AG04450 (cell line): ENCODE data around the gene TIRAP. TPM values are rescaled to one million over a fixed set of nuclear protein-coding genes. Genes with fewer than 3 reads are reported as not detected.
"Not testable (repeated sequence)": the region's sequence is repeated elsewhere in the genome, so short reads cannot be mapped to it uniquely, and the experiment has no call there.

Source experiments
- CTCF ChIA-PET: fragments of 300-600, 350-600 bp; formaldehyde crosslinking; extraction: SDS; loops from one replicate; lab custom pipeline; 2022; ENCODE audit warnings: antibody characterized with exemption, inconsistent platforms; lab: Charles Lee
- POLR2A ChIA-PET: fragments of 350-600 bp; formaldehyde crosslinking; extraction: SDS; loops from one replicate; lab custom pipeline; 2021; ENCODE audit warnings: antibody characterized with exemption, inconsistent platforms; lab: Yijun Ruan, JAX
- DNase-seq: peaks from one replicate; pipeline ENCODE4 v3.0.0-alpha.2; 2011; ENCODE audit warnings: low read depth, low spot score
- H3K27ac ChIP-seq: one replicate; pipeline ENCODE4 v1.5.1; 2012; ENCODE audit warnings: low read depth, low read length, control low read depth
- H3K27me3 ChIP-seq: one replicate; pipeline ENCODE4 v1.6.0; 2012; ENCODE audit warnings: low read length; ENCODE audit not compliant: control insufficient read depth, insufficient read depth
- H3K4me3 ChIP-seq: 2 replicates; pipeline ENCODE4 v1.5.1; 2011; ENCODE audit warnings: mild to moderate bottlenecking, low read depth, low read length, control low read depth
- H3K9me3 ChIP-seq: 2 replicates; pipeline ENCODE4 v1.5.1; 2012; ENCODE audit warnings: low read length; ENCODE audit not compliant: control insufficient read depth, insufficient read depth
- polyA plus RNA-seq: library from polyadenylated mRNA; depleted of rRNA; stranded (reverse); fragments of >200 nt; gene quantifications from 2 replicates; pipeline ENCODE4 v1.2.3, GENCODE V29; 2011
- TF ChIP-seq, protein P1 (sequence below): IDR thresholded peaks from 2 replicates; pipeline ENCODE4 v1.5.1; 2011; ENCODE audit warnings: low read depth, low read length, control low read depth, inconsistent platforms

The TIRAP gene
- polyA plus RNA-seq, 1 experiment = 4.9 TPM

DNA sequence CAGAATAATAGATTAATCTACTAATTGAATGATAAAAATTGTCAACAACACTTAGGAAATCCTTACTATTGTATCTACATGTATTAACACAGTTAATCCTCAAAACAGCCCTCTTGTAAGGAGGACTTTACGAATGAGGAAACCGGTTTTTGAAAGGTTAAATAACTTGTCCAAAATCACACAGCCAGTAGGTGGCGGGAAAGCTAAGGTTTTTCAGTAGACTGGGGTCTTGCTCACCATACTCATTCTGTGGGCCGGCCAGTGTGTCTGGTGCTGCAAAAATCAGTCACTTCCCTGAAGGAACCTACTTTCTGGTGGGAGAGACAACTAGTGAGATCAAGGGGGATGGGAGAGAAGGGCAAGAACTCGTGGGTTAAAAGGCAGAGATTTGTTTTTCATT lies 24.8 kb downstream of the TIRAP start:
- POLR2A ChIA-PET = no interaction called here
- Histone ChIP-seq H3K27ac (no peak overlapping the region), H3K9me3 (peaks cover 3% of the 10 kb centered on the region; the same call in 1 of the 2 replicates), H3K4me3 (no peak overlapping the region), H3K27me3 (no peaks in the 10 kb centered on the region)
- CTCF ChIA-PET = interaction anchor here (0.6 to 2.0 kb wide), 7 partner anchors 8 to 173 kb away, joined by 3 to 21 read pairs (median 3); no protein-coding TSS in a partner anchor
- TF ChIP-seq, protein P1, sequence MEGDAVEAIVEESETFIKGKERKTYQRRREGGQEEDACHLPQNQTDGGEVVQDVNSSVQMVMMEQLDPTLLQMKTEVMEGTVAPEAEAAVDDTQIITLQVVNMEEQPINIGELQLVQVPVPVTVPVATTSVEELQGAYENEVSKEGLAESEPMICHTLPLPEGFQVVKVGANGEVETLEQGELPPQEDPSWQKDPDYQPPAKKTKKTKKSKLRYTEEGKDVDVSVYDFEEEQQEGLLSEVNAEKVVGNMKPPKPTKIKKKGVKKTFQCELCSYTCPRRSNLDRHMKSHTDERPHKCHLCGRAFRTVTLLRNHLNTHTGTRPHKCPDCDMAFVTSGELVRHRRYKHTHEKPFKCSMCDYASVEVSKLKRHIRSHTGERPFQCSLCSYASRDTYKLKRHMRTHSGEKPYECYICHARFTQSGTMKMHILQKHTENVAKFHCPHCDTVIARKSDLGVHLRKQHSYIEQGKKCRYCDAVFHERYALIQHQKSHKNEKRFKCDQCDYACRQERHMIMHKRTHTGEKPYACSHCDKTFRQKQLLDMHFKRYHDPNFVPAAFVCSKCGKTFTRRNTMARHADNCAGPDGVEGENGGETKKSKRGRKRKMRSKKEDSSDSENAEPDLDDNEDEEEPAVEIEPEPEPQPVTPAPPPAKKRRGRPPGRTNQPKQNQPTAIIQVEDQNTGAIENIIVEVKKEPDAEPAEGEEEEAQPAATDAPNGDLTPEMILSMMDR = peak; percentile 61
- no peak for DNase-seq

DNA sequence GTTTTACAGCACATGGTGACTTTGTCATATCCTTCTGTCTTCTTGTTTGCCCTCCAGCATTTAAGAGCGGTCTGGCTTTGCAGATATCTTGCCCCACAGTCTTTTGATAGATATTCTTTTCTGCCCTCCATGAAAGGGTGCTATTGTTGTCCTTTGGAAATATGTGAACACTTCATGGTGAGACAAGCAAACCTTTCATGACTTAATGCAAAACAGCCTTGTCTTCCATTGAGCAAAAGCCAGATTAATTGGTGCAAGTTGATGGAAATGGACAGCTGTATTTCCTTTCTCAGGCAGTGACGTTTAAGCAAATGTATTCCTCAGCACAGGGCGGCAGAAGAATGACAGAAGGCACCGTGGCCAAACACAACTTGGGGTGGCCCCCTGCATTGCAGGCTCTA lies 25.4 kb downstream of the TIRAP start:
- TF ChIP-seq, protein P1 = no peak
- Histone ChIP-seq H3K27me3 (no peaks in the 10 kb centered on the region), H3K4me3 (no peak overlapping the region), H3K27ac (no peak overlapping the region), H3K9me3 (no peaks in the 10 kb centered on the region)
- POLR2A ChIA-PET = no interaction called here
- DNase-seq = no peak
- CTCF ChIA-PET = interaction anchor here (0.6 to 2.0 kb wide), 5 partner anchors 10 to 284 kb away, joined by 3 to 21 read pairs (median 3); no protein-coding TSS in a partner anchor

DNA sequence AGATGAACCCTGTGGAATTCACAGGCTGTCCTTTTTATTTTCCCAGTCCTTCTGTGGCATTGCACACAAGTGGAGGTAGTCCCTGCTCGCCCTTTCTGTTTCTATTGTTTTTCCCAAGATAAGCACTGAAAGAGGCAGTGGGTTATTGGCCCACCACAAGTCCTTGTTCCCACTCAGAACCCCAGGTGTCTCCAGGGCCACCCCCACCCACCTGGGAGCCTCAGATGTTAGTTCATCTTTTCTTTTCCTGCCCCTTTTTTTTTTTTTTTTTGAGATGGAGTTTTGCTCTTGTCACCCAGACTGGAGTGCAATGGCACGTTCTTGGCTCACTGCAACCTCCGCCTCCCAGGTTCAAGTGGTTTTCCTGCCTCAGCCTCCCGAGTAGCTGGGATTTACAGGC lies 25.9 kb downstream of the TIRAP start:
- H3K4me3 ChIP-seq, H3K9me3 ChIP-seq, DNase-seq, H3K27ac ChIP-seq, H3K27me3 ChIP-seq, POLR2A ChIA-PET: not testable (repeated sequence)
- CTCF ChIA-PET = interaction anchor here (0.6 to 8.2 kb wide), 3 partner anchors 172 to 283 kb away, joined by 3 to 163 read pairs (median 21); no protein-coding TSS in a partner anchor

DNA sequence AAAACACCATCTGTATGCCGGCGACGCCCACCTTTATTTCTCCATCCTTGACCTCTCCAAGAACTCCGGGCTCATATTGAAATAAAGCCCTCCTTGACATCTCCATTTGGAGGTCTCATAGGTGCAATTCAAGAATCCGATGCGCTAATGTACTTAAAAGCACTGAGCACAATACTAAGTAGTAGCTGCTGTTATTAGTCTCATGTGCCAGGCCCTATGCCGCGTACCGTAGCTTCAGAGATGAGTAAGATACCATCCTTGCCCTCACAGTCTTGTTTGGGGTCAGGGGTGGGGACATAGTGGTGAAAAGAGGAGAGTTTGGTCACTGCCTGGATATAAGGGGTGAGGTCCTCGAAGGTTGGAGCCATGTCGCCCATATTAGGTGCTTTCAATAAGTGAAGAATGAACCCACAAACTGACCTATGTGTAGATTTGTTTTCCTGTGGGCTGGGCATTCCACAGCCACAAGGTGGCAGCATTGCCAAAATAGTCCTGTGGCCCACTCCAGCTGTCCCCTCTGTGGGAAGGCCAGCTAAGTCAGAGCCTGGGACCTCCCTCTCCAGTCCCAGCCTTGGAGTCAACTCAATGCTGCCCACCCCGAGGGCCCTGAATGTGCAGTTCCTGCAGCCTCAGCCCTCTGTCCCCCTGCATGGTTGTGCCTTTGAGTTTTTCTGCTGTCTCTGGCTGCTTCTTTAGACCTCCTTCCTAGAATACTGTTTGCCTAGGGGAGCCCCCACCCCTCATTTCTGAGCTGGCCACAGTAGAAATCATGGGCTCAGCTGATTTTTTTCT lies 27.5 kb downstream of the TIRAP start:
- TF ChIP-seq, protein P1 = peak; percentile 92
- Histone ChIP-seq H3K27me3 (no peaks in the 10 kb centered on the region), H3K9me3 (no peaks in the 10 kb centered on the region), H3K4me3 (no peak overlapping the region), H3K27ac (no peak overlapping the region)
- POLR2A ChIA-PET = interaction anchor here (1.3 kb wide), 2 partner anchors 170 to 174 kb away, joined by 3 to 9 read pairs; no protein-coding TSS in a partner anchor
- CTCF ChIA-PET = interaction anchor here (0.6 to 8.2 kb wide), 29 partner anchors 9 to 1035 kb away, joined by 3 to 163 read pairs (median 4); no protein-coding TSS in a partner anchor
- DNase-seq = no peak

DNA sequence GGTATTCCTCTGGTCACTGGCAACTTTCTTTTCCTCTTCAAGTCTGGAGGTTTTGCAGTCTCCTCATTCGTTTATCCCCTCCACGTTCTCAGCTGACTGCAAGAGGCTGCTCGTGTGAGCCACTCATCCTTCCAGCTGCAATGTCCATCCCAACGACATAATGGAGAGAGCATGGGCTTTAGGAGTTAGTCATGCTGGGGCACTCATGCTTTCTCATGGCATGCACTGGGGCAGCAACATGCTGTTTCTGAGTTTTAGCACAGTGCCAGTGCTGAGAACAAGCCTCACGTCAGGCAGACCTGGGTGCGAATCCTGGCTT lies 28.1 kb downstream of the TIRAP start:
- Histone ChIP-seq H3K27me3 (no peaks in the 10 kb centered on the region), H3K9me3 (no peaks in the 10 kb centered on the region), H3K4me3 (no peak overlapping the region), H3K27ac (no peak overlapping the region)
- POLR2A ChIA-PET = interaction anchor here (1.3 kb wide), 2 partner anchors 170 to 174 kb away, joined by 3 to 9 read pairs; no protein-coding TSS in a partner anchor
- no peak for DNase-seq
- TF ChIP-seq, protein P1 = no peak
- CTCF ChIA-PET = interaction anchor here (0.6 to 8.2 kb wide), 27 partner anchors 8 to 1034 kb away, joined by 3 to 163 read pairs (median 5); no protein-coding TSS in a partner anchor
